ENCODE results near the gene GCNA.
"Not testable (repeated sequence)": the region's sequence is repeated elsewhere in the genome, so short reads cannot be mapped to it uniquely, and the experiment has no call there.

The GCNA gene

GRCh38 chrX:71638409-71638808, 60.2 kb downstream of the GCNA start:
- DNase-seq (ENCODE audit: low read depth in 3 of 3), result no peak

GRCh38 chrX:71640002-71640401, 61.8 kb downstream of the GCNA start:
- DNase-seq (ENCODE audit: low read depth in 3 of 3), result no peak

GRCh38 chrX:71644406-71644805, 66.2 kb downstream of the GCNA start:
- not testable (repeated sequence) for DNase-seq (ENCODE audit: low read depth in 3 of 3)

GRCh38 chrX:71650333-71650969, 72.2 kb downstream of the GCNA start:
- DNase-seq (ENCODE audit: low read depth in 3 of 3), result no peak

- peak; percentile 21 to 37 (median 31) for DNase-seq (ENCODE audit: low read depth in 3 of 3)
Observed at GRCh38 chrX:71652405-71652804, 74.2 kb downstream of the GCNA start.

GRCh38 chrX:71653344-71653743, 75.1 kb downstream of the GCNA start:
- DNase-seq (ENCODE audit: low read depth in 3 of 3), result no peak

- DNase-seq (ENCODE audit: low read depth in 3 of 3), result no peak
Observed at GRCh38 chrX:71657267-71657666, 79.0 kb downstream of the GCNA start.

GRCh38 chrX:71659342-71659741, 81.1 kb downstream of the GCNA start:
- no peak for DNase-seq (ENCODE audit: low read depth in 3 of 3)

GRCh38 chrX:71659959-71660358, 81.7 kb downstream of the GCNA start:
- DNase-seq (ENCODE audit: low read depth in 3 of 3), result no peak

- no peak for DNase-seq (ENCODE audit: low read depth in 3 of 3)
Observed at GRCh38 chrX:71660562-71661416, 82.6 kb downstream of the GCNA start.

GRCh38 chrX:71661919-71662318, 83.7 kb downstream of the GCNA start:
- DNase-seq (ENCODE audit: low read depth in 3 of 3), result no peak

- not testable (repeated sequence) for DNase-seq (ENCODE audit: low read depth in 3 of 3)
Observed at GRCh38 chrX:71662654-71663053, 84.4 kb downstream of the GCNA start.

All from stimulated activated CD4-positive, alpha-beta T cell treated with anti-CD3 and anti-CD28 coated beads, TNF-alpha, amount 100 ng/mL, for 24 hours (primary cell).